ENCODE measurements around the gene TNIP2. TPM values are rescaled to one million over a fixed set of nuclear protein-coding genes. Genes with fewer than 3 reads are reported as not detected.

TNIP2 gene
- total and polyA plus RNA-seq, 2 of the 13 experiments (the other 11 are each of a cell fraction or from before 2014, with no cell fraction given): 25.6 to 38.0 TPM

DNA sequence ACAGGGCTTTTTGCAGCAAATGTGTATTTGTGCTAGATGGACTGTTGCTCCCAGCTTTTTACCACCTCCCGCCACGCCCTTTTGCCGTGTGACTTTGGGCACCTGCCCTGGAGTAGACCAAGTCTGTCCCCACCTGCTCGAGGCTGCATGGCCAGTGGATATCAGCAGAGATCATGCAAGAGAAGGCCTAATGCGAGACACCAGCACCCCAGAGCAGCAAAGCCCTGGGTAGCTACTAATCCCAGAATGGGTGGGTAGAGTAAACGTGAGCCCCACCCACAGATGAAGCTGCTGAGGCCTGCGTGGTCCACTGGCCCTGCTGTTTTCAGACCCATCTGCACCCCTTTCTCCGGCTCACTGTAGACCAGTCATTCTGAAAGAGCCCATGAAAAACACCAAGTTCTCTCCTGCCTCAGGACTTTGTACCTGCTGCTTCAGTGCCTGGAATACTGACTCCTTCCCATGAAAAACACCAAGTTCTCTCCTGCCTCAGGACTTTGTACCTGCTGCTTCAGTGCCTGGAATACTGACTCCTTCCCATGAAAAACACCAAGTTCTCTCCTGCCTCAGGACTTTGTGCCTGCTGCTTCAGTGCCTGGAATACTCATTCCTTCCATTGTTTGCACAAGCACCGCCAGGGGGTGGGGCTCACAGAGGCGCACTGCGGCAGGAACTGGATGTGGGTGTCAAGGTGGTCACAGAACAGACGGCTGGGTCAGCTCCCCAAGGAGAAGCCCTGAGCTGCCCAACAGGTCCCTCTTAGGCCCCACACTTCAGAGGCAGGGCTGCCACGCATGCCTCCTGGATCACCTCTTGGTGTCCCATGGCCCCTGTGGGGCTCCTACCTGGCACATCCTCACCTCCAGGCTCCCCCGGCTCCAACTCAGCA, 5.1 kb upstream of the TNIP2 start (continued):
- no peak for TF ChIP-seq ZNF597 (CRISPR knock-in tag; IDR thresholded peaks at IDR 0.05)
- TF ChIP-seq TAF1 (CRISPR knock-in tag; IDR thresholded peaks at IDR 0.05): peak; percentile 56
- TF ChIP-seq RARA (CRISPR knock-in tag; IDR thresholded peaks at IDR 0.05): 0 out of 2 replicates have a peak, but pooled peaks have one; percentile 27
- no peak for TF ChIP-seq NR2F6 (IDR thresholded peaks at IDR 0.05)
- no peak for TF ChIP-seq NR2F6 (CRISPR knock-in tag; IDR thresholded peaks at IDR 0.05)
- no peak for TF ChIP-seq ZBTB14 (CRISPR knock-in tag; IDR thresholded peaks at IDR 0.05)
- peak; percentile 36 to 54; a peak in 3 of 4 replicates for TF ChIP-seq POLR2A (IDR thresholded peaks at IDR 0.05; ENCODE audit: insufficient read depth in 1 of 2, low read depth in 2 of 2, low read length in 2 of 2)
- TF ChIP-seq KDM5A (IDR thresholded peaks at IDR 0.05; ENCODE audit: borderline replicate concordance, low read length): no peak
- TF ChIP-seq ZNF577 (CRISPR knock-in tag; IDR thresholded peaks at IDR 0.05; ENCODE audit: borderline replicate concordance, low read depth): no peak
- peak; percentile 75 for TF ChIP-seq MED1 (CRISPR knock-in tag; IDR thresholded peaks at IDR 0.05)
- no peak for TF ChIP-seq EED (CRISPR knock-in tag; IDR thresholded peaks at IDR 0.05)
- no peak; the same call in 1 of the 2 replicates for TF ChIP-seq ZNF766 (CRISPR knock-in tag; IDR thresholded peaks at IDR 0.05; ENCODE audit: borderline replicate concordance)
- TF ChIP-seq ZSCAN29 (CRISPR knock-in tag; conservative IDR thresholded peaks at IDR 0.05): peak; percentile 66; the same call in 1 of the 2 replicates
- peak; percentile 26; the same call in 1 of the 2 replicates for TF ChIP-seq SALL1 (CRISPR knock-in tag; IDR thresholded peaks at IDR 0.05)
- no peak for TF ChIP-seq ZBED4 (CRISPR knock-in tag; IDR thresholded peaks at IDR 0.05; ENCODE audit: borderline replicate concordance)
- no peak for TF ChIP-seq ELF4 (CRISPR knock-in tag; IDR thresholded peaks at IDR 0.05; ENCODE audit: borderline replicate concordance)
- TF ChIP-seq ZNF616 (CRISPR knock-in tag; IDR thresholded peaks at IDR 0.05; ENCODE audit: low read depth): no peak
- TF ChIP-seq FLYWCH1 (CRISPR knock-in tag; IDR thresholded peaks at IDR 0.05): no peak
- TF ChIP-seq ZNF10 (CRISPR knock-in tag; IDR thresholded peaks at IDR 0.05; ENCODE audit: borderline replicate concordance, low read depth): no peak
- no peak for TF ChIP-seq SIX1 (CRISPR knock-in tag; IDR thresholded peaks at IDR 0.05; ENCODE audit: borderline replicate concordance)
- TF ChIP-seq, protein P1, sequence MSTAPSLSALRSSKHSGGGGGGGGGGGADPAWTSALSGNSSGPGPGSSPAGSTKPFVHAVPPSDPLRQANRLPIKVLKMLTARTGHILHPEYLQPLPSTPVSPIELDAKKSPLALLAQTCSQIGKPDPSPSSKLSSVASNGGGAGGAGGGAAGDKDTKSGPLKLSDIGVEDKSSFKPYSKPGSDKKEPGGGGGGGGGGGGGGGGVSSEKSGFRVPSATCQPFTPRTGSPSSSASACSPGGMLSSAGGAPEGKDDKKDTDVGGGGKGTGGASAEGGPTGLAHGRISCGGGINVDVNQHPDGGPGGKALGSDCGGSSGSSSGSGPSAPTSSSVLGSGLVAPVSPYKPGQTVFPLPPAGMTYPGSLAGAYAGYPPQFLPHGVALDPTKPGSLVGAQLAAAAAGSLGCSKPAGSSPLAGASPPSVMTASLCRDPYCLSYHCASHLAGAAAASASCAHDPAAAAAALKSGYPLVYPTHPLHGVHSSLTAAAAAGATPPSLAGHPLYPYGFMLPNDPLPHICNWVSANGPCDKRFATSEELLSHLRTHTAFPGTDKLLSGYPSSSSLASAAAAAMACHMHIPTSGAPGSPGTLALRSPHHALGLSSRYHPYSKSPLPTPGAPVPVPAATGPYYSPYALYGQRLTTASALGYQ (CRISPR knock-in tag; IDR thresholded peaks at IDR 0.05): no peak
- TF ChIP-seq ETV5 (CRISPR knock-in tag; IDR thresholded peaks at IDR 0.05; ENCODE audit: borderline replicate concordance): peak; percentile 48; the same call in 1 of the 2 replicates
- TF ChIP-seq ZNF547 (CRISPR knock-in tag; IDR thresholded peaks at IDR 0.05): no peak
